ENCODE data around the gene MARF1.
A peak's percentile ranks its signal among the peaks of the same experiment; 100 is the strongest.

Gene MARF1

DNA sequence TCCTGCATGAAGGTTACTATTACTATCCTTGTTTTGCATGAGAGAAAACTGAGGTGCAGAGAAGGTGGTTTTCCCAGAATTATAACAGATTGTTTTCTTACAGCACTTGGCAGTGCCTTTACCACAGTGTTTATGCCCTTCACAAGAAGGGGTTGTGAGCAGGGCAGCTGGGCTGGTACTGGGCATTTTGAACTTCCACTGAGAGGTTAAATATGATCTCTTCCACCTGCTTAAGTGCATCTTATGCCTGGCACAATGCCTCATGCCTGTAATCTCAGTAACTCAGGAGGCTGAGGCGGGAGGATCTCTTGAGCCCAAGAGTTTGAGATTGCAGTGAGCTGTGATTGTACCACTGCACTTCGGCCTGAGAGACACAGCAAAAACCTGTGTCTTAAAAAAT is 43.3 kb upstream of the MARF1 start:
- no peak overlapping the region for H3K27ac ChIP-seq
- no peak for DNase-seq
- TF ChIP-seq CTCF (IDR thresholded peaks at IDR 0.05): no peak
- peaks cover 0 to 30% (median 2%) of the 10 kb centered on the region in 4 donors for H3K4me1 ChIP-seq
- H3K36me3 ChIP-seq: peaks cover 10 to 48% (median 35%) of the 10 kb centered on the region in 3 donors
- intact Hi-C loops (cut with DNase I; ENCODE audit: low total_unique reads): no loop called here
- no peaks in the 10 kb centered on the region for H3K27me3 ChIP-seq
- H3K9me3 ChIP-seq: no peaks in the 10 kb centered on the region
- H3K4me3 ChIP-seq: no peak overlapping the region

DNA sequence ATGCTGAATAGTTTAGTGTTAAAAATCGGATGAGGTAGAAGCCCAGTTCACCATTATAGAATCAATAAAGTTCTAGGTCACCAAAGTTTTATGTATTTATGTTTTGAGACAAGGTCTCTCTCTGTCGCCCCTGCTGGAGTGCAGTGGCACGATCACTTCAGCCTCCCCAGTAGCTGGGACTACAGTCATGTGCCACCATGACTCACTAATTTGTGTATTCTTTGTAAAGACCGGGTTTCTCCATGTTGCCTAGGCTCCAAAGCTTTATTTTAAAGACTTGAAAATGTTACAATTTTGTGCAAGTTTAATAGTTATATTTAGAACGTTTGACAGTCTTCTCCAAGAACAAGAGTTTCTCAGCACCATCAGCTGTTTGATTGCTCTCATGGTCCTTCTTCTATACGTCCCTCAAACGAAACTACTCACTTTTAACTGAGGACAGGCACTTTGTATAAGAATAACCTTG is 39.2 kb upstream of the MARF1 start:
- Histone ChIP-seq H3K9me3 (no peaks in the 10 kb centered on the region), H3K27ac (peak overlapping the region; percentile 4 to 14), H3K4me1 (peaks cover 0 to 9% (median 0%) of the 10 kb centered on the region in 4 donors), H3K36me3 (peaks cover 0 to 57% (median 35%) of the 10 kb centered on the region in 3 donors), H3K4me3 (no peak overlapping the region), H3K27me3 (no peaks in the 10 kb centered on the region)
- peak; percentile 71 to 73 for DNase-seq
- intact Hi-C loops (cut with DNase I; ENCODE audit: low total_unique reads): no loop called here
- TF ChIP-seq CTCF (IDR thresholded peaks at IDR 0.05): peak; percentile 55 to 62

GRCh38 chr16:15677447-15677846 is 34.5 kb upstream of the MARF1 start:
- Histone ChIP-seq H3K4me1 (peaks cover 0 to 18% (median 6%) of the 10 kb centered on the region in 4 donors), H3K27ac (no peak overlapping the region), H3K9me3 (no peaks in the 10 kb centered on the region), H3K27me3 (no peaks in the 10 kb centered on the region), H3K4me3 (no peak overlapping the region), H3K36me3 (peaks cover 0 to 44% (median 31%) of the 10 kb centered on the region in 3 donors)
- no peak for TF ChIP-seq CTCF (IDR thresholded peaks at IDR 0.05)
- intact Hi-C loops (cut with DNase I; ENCODE audit: low total_unique reads): no loop called here
- DNase-seq: no peak

GRCh38 chr16:15676506-15676905 is 33.6 kb upstream of the MARF1 start:
- Histone ChIP-seq H3K36me3 (peaks cover 0 to 44% (median 31%) of the 10 kb centered on the region in 3 donors), H3K4me3 (no peak overlapping the region), H3K27ac (no peak overlapping the region), H3K9me3 (no peaks in the 10 kb centered on the region), H3K27me3 (no peaks in the 10 kb centered on the region), H3K4me1 (peaks cover 0 to 19% (median 10%) of the 10 kb centered on the region in 4 donors)
- no peak for DNase-seq
- intact Hi-C loops (cut with DNase I; ENCODE audit: low total_unique reads): no loop called here
- TF ChIP-seq CTCF (IDR thresholded peaks at IDR 0.05): no peak

- H3K9me3 ChIP-seq: no peaks in the 10 kb centered on the region
- no peak overlapping the region for H3K27ac ChIP-seq
- intact Hi-C loops (cut with DNase I; ENCODE audit: low total_unique reads): no loop called here
- no peak overlapping the region for H3K4me3 ChIP-seq
- peaks cover 0 to 43% (median 31%) of the 10 kb centered on the region in 3 donors for H3K36me3 ChIP-seq
- TF ChIP-seq CTCF (IDR thresholded peaks at IDR 0.05): no peak
- no peak for DNase-seq
- H3K4me1 ChIP-seq: peaks cover 0 to 19% (median 10%) of the 10 kb centered on the region in 4 donors
- no peaks in the 10 kb centered on the region for H3K27me3 ChIP-seq
These were observed 31.6 kb upstream of the MARF1 start for GRCh38 chr16:15674571-15674970.

Measured in tibial artery (tissue), 4 donors.